H1 (cell line): ENCODE measurements around the gene USP7. TPM values are rescaled to one million over a fixed set of nuclear protein-coding genes. Genes with fewer than 3 reads are reported as not detected.

Source experiments
- CTCF ChIA-PET: fragments of 300-600 bp; sonication (Branson Sonifier 250); formaldehyde crosslinking; loops from one replicate; lab custom pipeline; 2021; ENCODE audit not compliant: partially characterized antibody; lab: Charles Lee
- POLR2A ChIA-PET: fragments of 300-600 bp; sonication (Branson Sonifier 250); formaldehyde crosslinking; loops from one replicate; lab custom pipeline; 2021; ENCODE audit warnings: inconsistent platforms; ENCODE audit not compliant: partially characterized antibody; lab: Charles Lee
- DNase-seq, 2 experiments: peaks; one replicate each; pipeline versions ENCODE4 v3.0.0 to v3.0.0-alpha.2; 2010 to 2022; ENCODE audit warnings: low spot score in 2 of 2, low read depth in 1 of 2, mixed read lengths in 1 of 2
- FAIRE-seq: peaks from 2 replicates; lab custom pipeline; 2011; peaks lifted over from hg19 to GRCh38; lab: Jason Lieb, UNC
- H2AFZ ChIP-seq: 2 replicates; pipeline ENCODE4 v1.8.1; 2012; ENCODE audit warnings: low read length, inconsistent platforms
- H2AK5ac ChIP-seq: 2 replicates; pipeline ENCODE4 v1.6.1; 2013; ENCODE audit warnings: low read depth, low read length
- H2BK120ac ChIP-seq: replicated peaks from 2 replicates; pipeline ENCODE3; 2013; ENCODE audit warnings: low read depth, low read length, inconsistent platforms
- H2BK12ac ChIP-seq: 2 replicates; pipeline ENCODE4 v1.6.1; 2013; ENCODE audit warnings: low read depth, low read length
- H2BK15ac ChIP-seq: 2 replicates; pipeline ENCODE4 v1.6.1; 2013; ENCODE audit warnings: low read length
- H2BK20ac ChIP-seq: 2 replicates; pipeline ENCODE4 v1.6.1; 2013; ENCODE audit warnings: low read length
- H2BK5ac ChIP-seq: 2 replicates; pipeline ENCODE4 v1.6.1; 2013; ENCODE audit warnings: low read depth, low read length
- H3K14ac ChIP-seq: 2 replicates; pipeline ENCODE4 v1.6.1; 2013; ENCODE audit warnings: inconsistent platforms; ENCODE audit not compliant: insufficient read length
- H3K18ac ChIP-seq: 2 replicates; pipeline ENCODE4 v1.6.1; 2013; ENCODE audit warnings: low read length; ENCODE audit errors: extremely low read depth
- H3K23ac ChIP-seq: 2 replicates; pipeline ENCODE4 v1.6.1; 2013; ENCODE audit warnings: inconsistent platforms; ENCODE audit not compliant: insufficient read length
- H3K23me2 ChIP-seq: 2 replicates; pipeline ENCODE4 v1.6.1; 2013; ENCODE audit warnings: low read depth, low read length
- H3K27ac ChIP-seq: 2 replicates; pipeline ENCODE4 v1.6.1; 2011; ENCODE audit warnings: low read depth, low read length, inconsistent platforms
- H3K27me3 ChIP-seq, 4 experiments: replicated peaks in 1 of 4; 1 replicate in 1 of 4; 2 replicates in 3 of 4; pipeline versions ENCODE4 v1.6.1 to v1.8.1; 2011 to 2013; ENCODE audit warnings: low read length in 3 of 4, mild to moderate bottlenecking in 3 of 4, inconsistent platforms in 2 of 4, mixed read lengths in 2 of 4, moderate library complexity in 1 of 4; ENCODE audit not compliant: control insufficient read depth in 3 of 4, insufficient read depth in 3 of 4; ENCODE audit errors: extremely low read depth in 1 of 4
- H3K36me3 ChIP-seq, 4 experiments: 2 replicates each; pipeline versions ENCODE4 v1.6.1 to v1.8.1; 2011 to 2013; ENCODE audit warnings: mild to moderate bottlenecking in 4 of 4, low read length in 3 of 4, moderate library complexity in 2 of 4, control low read depth in 1 of 4, inconsistent platforms in 1 of 4; ENCODE audit not compliant: insufficient read depth in 4 of 4, control insufficient read depth in 2 of 4
- H3K4ac ChIP-seq: replicated peaks from 2 replicates; pipeline ENCODE3; 2013; ENCODE audit warnings: low read length, low read depth, mixed read lengths, inconsistent platforms; ENCODE audit not compliant: insufficient read length
- H3K4me1 ChIP-seq, 4 experiments: replicated peaks in 1 of 4; 1 replicate in 1 of 4; 2 replicates in 3 of 4; pipeline versions ENCODE4 v1.6.1 to v1.8.1; 2011 to 2013; ENCODE audit warnings: low read length in 3 of 4, inconsistent platforms in 2 of 4, mixed read lengths in 1 of 4; ENCODE audit not compliant: insufficient read depth in 4 of 4, control insufficient read depth in 3 of 4
- H3K4me2 ChIP-seq, 2 experiments: 2 replicates each; pipeline versions ENCODE4 v1.6.1 to v1.8.1; 2011 to 2013; ENCODE audit warnings: low read depth in 2 of 2, low read length in 2 of 2, control low read depth in 1 of 2, inconsistent platforms in 1 of 2, mild to moderate bottlenecking in 1 of 2; ENCODE audit not compliant: insufficient read depth in 1 of 2
- H3K4me3 ChIP-seq, 4 experiments: fragments of 200-600, 300-600 bp in 1 of 4; sonication (generic), shearing (Covaris generic), sonication (Bioruptor Twin) in 1 of 4; 2 replicates each; pipeline versions ENCODE4 v1.5.1 to v1.8.1; 2011 to 2016; ENCODE audit warnings: low read length in 4 of 4, low read depth in 3 of 4, control low read depth in 2 of 4, inconsistent platforms in 2 of 4, mild to moderate bottlenecking in 2 of 4, mixed read lengths in 1 of 4, moderate library complexity in 1 of 4; ENCODE audit not compliant: insufficient read depth in 2 of 4; ENCODE audit errors: extremely low read depth in 1 of 4
- H3K56ac ChIP-seq: replicated peaks from 2 replicates; pipeline ENCODE3; 2013; ENCODE audit warnings: low read depth, mild to moderate bottlenecking, mixed read lengths, low read length, inconsistent platforms; ENCODE audit not compliant: insufficient read length
- H3K79me1 ChIP-seq: 2 replicates; pipeline ENCODE4 v1.6.1; 2013; ENCODE audit warnings: low read depth, low read length, control low read depth
- H3K79me2 ChIP-seq, 2 experiments: 2 replicates each; pipeline versions ENCODE4 v1.6.1 to v1.8.1; 2012 to 2013; ENCODE audit warnings: low read length in 2 of 2, mild to moderate bottlenecking in 2 of 2, inconsistent platforms in 1 of 2; ENCODE audit not compliant: insufficient read depth in 2 of 2, control insufficient read depth in 1 of 2
- H3K9ac ChIP-seq, 4 experiments: replicated peaks in 1 of 4; 1 replicate in 1 of 4; 2 replicates in 3 of 4; pipeline versions ENCODE4 v1.6.1 to v1.8.1; 2011 to 2013; ENCODE audit warnings: low read depth in 3 of 4, low read length in 3 of 4, control low read depth in 2 of 4, mild to moderate bottlenecking in 2 of 4, moderate library complexity in 2 of 4, inconsistent platforms in 1 of 4; ENCODE audit errors: extremely low read depth in 1 of 4
- H3K9me3 ChIP-seq, 2 experiments: 2 replicates each; pipeline versions ENCODE4 v1.6.1 to v1.8.1; 2012 to 2013; ENCODE audit warnings: mild to moderate bottlenecking in 2 of 2, moderate library complexity in 2 of 2, control low read depth in 1 of 2, inconsistent platforms in 1 of 2, low read depth in 1 of 2, low read length in 1 of 2, mixed read lengths in 1 of 2; ENCODE audit not compliant: insufficient read depth in 2 of 2
- H4K20me1 ChIP-seq, 2 experiments: replicated peaks in 1 of 2; 2 replicates each; pipeline versions ENCODE3 to v1.8.1; 2011 to 2013; ENCODE audit warnings: inconsistent platforms in 2 of 2, low read length in 2 of 2, mild to moderate bottlenecking in 1 of 2; ENCODE audit not compliant: insufficient read depth in 2 of 2, control insufficient read depth in 1 of 2
- H4K5ac ChIP-seq: 2 replicates; pipeline ENCODE4 v1.6.1; 2013; ENCODE audit warnings: low read length, low read depth, mixed read lengths, inconsistent platforms; ENCODE audit not compliant: insufficient read length
- H4K8ac ChIP-seq: 2 replicates; pipeline ENCODE4 v1.8.0; 2013; ENCODE audit warnings: mild to moderate bottlenecking, moderate library complexity, low read length, inconsistent platforms; ENCODE audit not compliant: insufficient read depth; ENCODE audit errors: extremely low read depth
- H4K91ac ChIP-seq: replicated peaks from 2 replicates; pipeline ENCODE3; 2013; ENCODE audit warnings: low read length, mixed read lengths, inconsistent platforms; ENCODE audit not compliant: insufficient read length
- GTF2F1 ChIP-seq: IDR thresholded peaks from 2 replicates; pipeline ENCODE4 v1.6.1; 2012; ENCODE audit warnings: low read depth, low read length, improper control_type of control experiment, borderline replicate concordance
- WGBS, 2 experiments: shearing (Covaris generic) in 1 of 2; methylation state at CpG; one replicate each; pipeline versions ENCODE4 v1.1.6 to v1.1.7; 2013 to 2015; ENCODE audit warnings: low lambda C conversion rate in 2 of 2, mixed read lengths in 2 of 2, inconsistent platforms in 1 of 2, low coverage in 1 of 2, missing lambda C conversion rate in 1 of 2; ENCODE audit not compliant: insufficient replicate concordance in 2 of 2, insufficient coverage in 1 of 2, insufficient read length in 1 of 2; ENCODE audit errors: extremely low coverage in 1 of 2, missing lambda C conversion rate in 1 of 2; 5-methylcytosine and 5-hydroxymethylcytosine counted together
- polyA plus RNA-seq, 7 experiments: library from polyadenylated mRNA; depleted of rRNA in 3 of 7; stranded (reverse) in 5 of 7; unstranded in 2 of 7; fragments of >200 nt in 5 of 7; fragments of 200-250 nt in 2 of 7; gene quantifications; 1 replicate in 5 of 7; 2 replicates in 1 of 7; 4 replicates in 1 of 7; pipeline versions ENCODE4 v1.2.1 to v1.2.3, GENCODE V29; 2011 to 2013; ENCODE audit warnings: missing spikeins in 2 of 7, mixed read lengths in 2 of 7
- total RNA-seq: library from RNA; stranded (reverse); fragmentation: NEBNext Ultra II Directional; extraction: Animal tissue kit (Norgen Biotek cat#: 25700); gene quantifications from 2 replicates; pipeline ENCODE4 v1.2.1, GENCODE V29; 2021

USP7 gene
- total and polyA plus RNA-seq, 2 of the 8 experiments (the other 6 are each of a cell fraction or from before 2014, with no cell fraction given) = 21.3 to 211 TPM

DNA sequence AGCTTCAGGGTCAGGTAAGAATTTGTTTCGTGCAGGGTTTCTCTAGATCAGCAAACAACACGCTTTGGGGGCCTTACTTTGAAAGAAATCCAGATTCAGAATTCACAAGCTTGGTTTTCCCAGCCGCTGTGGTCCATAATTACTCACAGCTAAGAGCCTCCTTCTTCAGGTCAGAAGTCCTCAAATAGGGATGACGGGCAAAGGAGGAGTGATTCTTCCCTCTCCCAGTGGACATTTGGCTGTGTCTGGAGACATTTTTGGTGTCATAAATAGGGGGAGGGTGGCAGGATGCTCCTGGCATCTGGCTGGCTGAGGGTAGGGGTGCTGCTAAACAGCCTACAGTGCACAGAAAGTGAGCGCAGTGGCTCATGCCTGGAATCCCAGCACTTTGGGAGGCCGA lies 48.6 kb upstream of the USP7 start:
- H3K27me3 ChIP-seq = no peaks in the 10 kb centered on the region; a peak in 1 of 7 replicates
- H3K9ac ChIP-seq = no peak overlapping the region
- FAIRE-seq (no peak), DNase-seq (no peak)
- no peak overlapping the region for H2BK15ac ChIP-seq
- H3K79me1 ChIP-seq = no peaks in the 10 kb centered on the region
- H4K20me1 ChIP-seq = peaks cover 0 to 2% of the 10 kb centered on the region in 2 experiments
- no peaks in the 10 kb centered on the region for H3K79me2 ChIP-seq
- no peak overlapping the region; the same call in 1 of the 2 replicates for H2AK5ac ChIP-seq
- H3K23me2 ChIP-seq = no peaks in the 10 kb centered on the region
- no peak overlapping the region for H2BK5ac ChIP-seq
- H2AFZ ChIP-seq = no peak overlapping the region
- H3K23ac ChIP-seq = no peak overlapping the region
- no peak overlapping the region for H2BK12ac ChIP-seq
- no peak overlapping the region for H3K4me2 ChIP-seq
- no peak overlapping the region for H3K27ac ChIP-seq
- POLR2A ChIA-PET = interaction anchor here (0.9 kb wide), 1 partner anchor 77 kb away, joined by 3 read pairs; no protein-coding TSS in a partner anchor
- WGBS, 2 experiments = 91% methylated on average over 6 of the region's 6 CpGs; no CpG with 5 or more reads in 1 of the 2 experiments
- no peak overlapping the region for H3K18ac ChIP-seq
- no peak overlapping the region for H4K5ac ChIP-seq
- H4K8ac ChIP-seq = no peak overlapping the region
- peaks cover 2 to 7% of the 10 kb centered on the region in 2 experiments; a peak in 3 of 4 replicates for H3K9me3 ChIP-seq
- no peaks in the 10 kb centered on the region for H3K36me3 ChIP-seq
- peak overlapping the region; percentile 2 for H3K56ac ChIP-seq
- no peak overlapping the region for H2BK20ac ChIP-seq
- no peak overlapping the region for H3K4ac ChIP-seq
- no peak overlapping the region for H3K14ac ChIP-seq
- peaks cover 0 to 10% (median 7%) of the 10 kb centered on the region in 4 experiments; a peak in 6 of 7 replicates for H3K4me1 ChIP-seq
- no peak for TF ChIP-seq GTF2F1
- no peak overlapping the region for H2BK120ac ChIP-seq
- no peak overlapping the region for H3K4me3 ChIP-seq
- no peak overlapping the region for H4K91ac ChIP-seq
- CTCF ChIA-PET = interaction anchor here (0.6 to 3.9 kb wide), 28 partner anchors 9 to 269 kb away, joined by 3 to 44 read pairs (median 4); partner anchors contain the start of gene LITAFD
